Endothelial cell (in vitro differentiated cells): Measurements from ENCODE around the gene DAPK2. TPM values are rescaled to one million over a fixed set of nuclear protein-coding genes. Genes with fewer than 3 reads are reported as not detected.
"Not testable (repeated sequence)": the region's sequence is repeated elsewhere in the genome, so short reads cannot be mapped to it uniquely, and the experiment has no call there.

Experiments
- DNase-seq: peaks from one replicate; pipeline ENCODE4 v3.0.0; 2021; ENCODE audit warnings: low spot score
- H3K27ac Mint-ChIP-seq: one replicate; pipeline ENCODE4 v1.8.0; 2021; ENCODE audit warnings: mixed read lengths, inconsistent platforms; ENCODE audit not compliant: unreplicated experiment
- H3K27me3 Mint-ChIP-seq: one replicate; pipeline ENCODE4 v1.8.0; 2021; ENCODE audit warnings: mild to moderate bottlenecking, moderate library complexity, mixed read lengths, inconsistent platforms; ENCODE audit not compliant: unreplicated experiment
- H3K36me3 Mint-ChIP-seq: one replicate; pipeline ENCODE4 v1.8.0; 2021; ENCODE audit warnings: mild to moderate bottlenecking, low read depth, mixed read lengths, inconsistent platforms; ENCODE audit not compliant: unreplicated experiment
- H3K4me1 Mint-ChIP-seq: one replicate; pipeline ENCODE4 v1.8.0; 2021; ENCODE audit warnings: mild to moderate bottlenecking, mixed read lengths, inconsistent platforms; ENCODE audit not compliant: unreplicated experiment
- H3K4me3 Mint-ChIP-seq: one replicate; pipeline ENCODE4 v1.8.0; 2021; ENCODE audit warnings: mild to moderate bottlenecking, mixed read lengths, inconsistent platforms; ENCODE audit not compliant: unreplicated experiment
- H3K9me3 Mint-ChIP-seq: one replicate; pipeline ENCODE4 v1.8.0; 2021; ENCODE audit warnings: mixed read lengths, inconsistent platforms; ENCODE audit not compliant: unreplicated experiment
- total RNA-seq: library from RNA; stranded (reverse); fragmentation: NEBNext Ultra II Directional; extraction: Animal tissue kit (Norgen Biotek cat#: 25700); gene quantifications from one replicate; pipeline ENCODE4 v1.2.1, GENCODE V29; 2021; ENCODE audit not compliant: unreplicated experiment
- TF ChIP-seq, protein P1 (sequence below): fragments of 200-600 bp; sonication (generic); IDR thresholded peaks from one replicate; pipeline ENCODE4 v1.5.0; 2021; ENCODE audit warnings: antibody characterized with exemption; ENCODE audit not compliant: unreplicated experiment

The DAPK2 gene
- total RNA-seq, 1 donor from 2014 or later: 10.0 TPM

DNA sequence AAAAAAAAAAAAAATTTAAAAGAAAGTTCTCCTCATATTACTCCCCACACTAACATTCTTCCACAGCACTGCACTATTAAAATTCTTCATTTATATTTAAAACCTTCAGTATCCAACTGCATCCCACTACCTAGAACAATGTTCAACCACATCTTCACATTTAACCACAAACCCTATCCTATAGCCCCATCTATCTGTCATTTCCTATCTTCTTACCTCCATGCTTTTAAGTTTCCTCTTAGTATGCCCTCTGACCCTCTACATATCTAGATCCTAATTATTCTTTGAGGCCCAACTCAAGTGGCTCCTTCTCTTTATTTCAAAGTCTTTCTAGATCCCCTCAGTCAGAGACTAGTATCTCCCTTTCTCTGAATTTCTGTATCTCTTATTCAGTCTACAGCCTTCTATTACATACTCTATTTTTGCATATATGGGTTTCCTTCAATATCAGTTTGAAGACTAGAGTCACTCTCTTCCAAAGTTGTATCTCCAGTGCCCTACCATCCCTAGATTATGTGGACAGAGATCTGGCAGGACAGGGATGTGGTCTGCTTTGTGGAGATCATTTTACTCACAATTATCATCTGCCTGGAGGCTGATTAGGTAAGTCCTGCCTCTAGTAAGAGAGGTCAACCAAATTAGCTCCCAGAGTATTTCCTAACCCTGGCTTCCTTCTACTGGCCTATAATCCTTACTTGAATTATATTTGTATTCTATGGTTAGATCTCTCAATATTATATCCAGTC, 46.0 kb upstream of the DAPK2 start:
- Mint-ChIP-seq H3K4me1 (peaks cover 50% of the 10 kb centered on the region), H3K27ac (peak overlapping the region; percentile 99), H3K36me3 (peaks cover 4% of the 10 kb centered on the region), H3K4me3 (peak overlapping the region; percentile 99), H3K27me3 (peaks cover 6% of the 10 kb centered on the region), H3K9me3 (no peaks in the 10 kb centered on the region)
- TF ChIP-seq, protein P1, sequence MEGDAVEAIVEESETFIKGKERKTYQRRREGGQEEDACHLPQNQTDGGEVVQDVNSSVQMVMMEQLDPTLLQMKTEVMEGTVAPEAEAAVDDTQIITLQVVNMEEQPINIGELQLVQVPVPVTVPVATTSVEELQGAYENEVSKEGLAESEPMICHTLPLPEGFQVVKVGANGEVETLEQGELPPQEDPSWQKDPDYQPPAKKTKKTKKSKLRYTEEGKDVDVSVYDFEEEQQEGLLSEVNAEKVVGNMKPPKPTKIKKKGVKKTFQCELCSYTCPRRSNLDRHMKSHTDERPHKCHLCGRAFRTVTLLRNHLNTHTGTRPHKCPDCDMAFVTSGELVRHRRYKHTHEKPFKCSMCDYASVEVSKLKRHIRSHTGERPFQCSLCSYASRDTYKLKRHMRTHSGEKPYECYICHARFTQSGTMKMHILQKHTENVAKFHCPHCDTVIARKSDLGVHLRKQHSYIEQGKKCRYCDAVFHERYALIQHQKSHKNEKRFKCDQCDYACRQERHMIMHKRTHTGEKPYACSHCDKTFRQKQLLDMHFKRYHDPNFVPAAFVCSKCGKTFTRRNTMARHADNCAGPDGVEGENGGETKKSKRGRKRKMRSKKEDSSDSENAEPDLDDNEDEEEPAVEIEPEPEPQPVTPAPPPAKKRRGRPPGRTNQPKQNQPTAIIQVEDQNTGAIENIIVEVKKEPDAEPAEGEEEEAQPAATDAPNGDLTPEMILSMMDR: no peak
- DNase-seq: no peak

DNA sequence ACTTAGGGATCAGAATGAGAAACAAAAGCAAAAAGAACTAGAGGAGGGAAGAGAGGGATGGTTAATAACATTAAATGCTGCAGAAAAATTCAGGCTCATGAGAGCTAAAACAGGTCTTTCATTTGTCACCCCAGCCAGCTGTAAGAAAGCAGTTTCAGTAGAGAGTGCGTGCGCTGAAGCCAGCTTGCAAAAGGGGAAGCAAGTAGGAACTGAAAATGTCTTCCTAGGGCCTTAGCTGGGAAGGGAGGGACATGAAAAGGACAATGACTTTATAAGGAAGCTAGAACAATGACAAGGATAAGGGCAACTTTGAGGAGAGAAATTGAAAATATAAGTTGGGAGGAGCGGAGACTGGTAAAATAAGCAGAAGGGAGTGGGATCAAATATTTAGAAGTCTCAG, 44.2 kb upstream of the DAPK2 start:
- peak overlapping the region; percentile 30 for H3K27ac Mint-ChIP-seq
- H3K4me1 Mint-ChIP-seq: peaks cover 42% of the 10 kb centered on the region
- H3K4me3 Mint-ChIP-seq: no peak overlapping the region
- no peaks in the 10 kb centered on the region for H3K9me3 Mint-ChIP-seq
- H3K27me3 Mint-ChIP-seq: peaks cover 5% of the 10 kb centered on the region
- TF ChIP-seq, protein P1: no peak
- DNase-seq: no peak
- H3K36me3 Mint-ChIP-seq: peaks cover 4% of the 10 kb centered on the region

DNA sequence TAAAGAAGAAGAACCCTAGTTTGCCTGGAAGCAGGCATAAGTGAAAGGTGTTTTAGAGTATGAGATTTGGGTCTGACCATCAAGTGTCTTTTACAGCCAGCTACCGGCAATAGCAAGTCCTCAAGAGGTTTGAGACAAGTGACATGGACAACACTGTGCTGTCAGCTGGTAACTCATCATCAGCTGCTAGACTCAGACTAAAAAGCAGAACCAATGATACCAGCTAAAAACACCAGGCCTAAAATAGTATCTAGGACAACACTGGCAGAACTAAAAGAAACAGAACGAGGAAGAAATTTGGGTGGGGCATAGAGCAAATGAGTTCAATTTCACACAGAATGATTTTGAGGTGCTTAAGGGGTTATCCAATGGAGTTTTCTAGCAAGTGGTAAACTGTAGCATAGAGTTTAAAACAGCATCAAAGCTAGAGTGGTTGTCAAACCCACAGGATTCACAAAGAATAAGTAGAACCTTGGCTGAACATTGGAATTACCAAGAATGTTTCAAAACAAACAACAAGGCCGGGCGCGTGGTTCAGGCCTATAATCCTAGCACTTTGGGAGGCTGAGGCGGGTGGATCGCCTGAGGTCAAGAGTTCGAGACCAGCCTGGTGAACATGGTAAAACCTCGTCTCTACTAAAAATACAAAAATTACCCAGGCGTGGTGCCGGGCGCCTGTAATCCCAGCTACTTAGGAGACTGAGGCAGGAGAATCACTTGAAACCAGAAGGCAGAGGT, 43.4 kb upstream of the DAPK2 start:
- Mint-ChIP-seq H3K4me1 (peaks cover 34% of the 10 kb centered on the region), H3K4me3 (no peak overlapping the region), H3K27me3 (peaks cover 5% of the 10 kb centered on the region), H3K9me3 (no peaks in the 10 kb centered on the region), H3K36me3 (peaks cover 4% of the 10 kb centered on the region), H3K27ac (peak overlapping the region; percentile 2)
- TF ChIP-seq, protein P1: no peak
- no peak for DNase-seq

DNA sequence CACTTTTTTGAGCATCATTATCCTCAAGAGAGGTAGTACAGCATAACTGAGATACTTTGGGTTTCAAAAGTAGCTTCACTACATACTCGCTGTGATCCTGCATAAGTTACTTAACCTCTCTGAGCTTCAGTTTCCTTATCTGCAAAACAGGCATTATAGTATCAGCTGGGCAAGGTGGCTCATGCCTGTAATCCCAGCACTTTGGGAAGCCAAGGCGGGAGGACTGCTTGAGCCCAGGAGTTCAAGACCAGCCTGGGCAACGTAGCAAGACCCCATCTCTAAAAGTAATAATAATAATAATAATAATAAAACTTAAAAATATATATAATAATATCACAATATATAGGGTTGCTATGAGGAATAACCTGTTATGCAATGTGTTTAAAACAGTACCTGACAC, 36.5 kb upstream of the DAPK2 start:
- TF ChIP-seq, protein P1: no peak
- no peaks in the 10 kb centered on the region for H3K4me1 Mint-ChIP-seq
- no peak overlapping the region for H3K27ac Mint-ChIP-seq
- peaks cover under 1% of the 10 kb centered on the region for H3K36me3 Mint-ChIP-seq
- H3K9me3 Mint-ChIP-seq: no peaks in the 10 kb centered on the region
- H3K27me3 Mint-ChIP-seq: no peaks in the 10 kb centered on the region
- no peak for DNase-seq
- no peak overlapping the region for H3K4me3 Mint-ChIP-seq

DNA sequence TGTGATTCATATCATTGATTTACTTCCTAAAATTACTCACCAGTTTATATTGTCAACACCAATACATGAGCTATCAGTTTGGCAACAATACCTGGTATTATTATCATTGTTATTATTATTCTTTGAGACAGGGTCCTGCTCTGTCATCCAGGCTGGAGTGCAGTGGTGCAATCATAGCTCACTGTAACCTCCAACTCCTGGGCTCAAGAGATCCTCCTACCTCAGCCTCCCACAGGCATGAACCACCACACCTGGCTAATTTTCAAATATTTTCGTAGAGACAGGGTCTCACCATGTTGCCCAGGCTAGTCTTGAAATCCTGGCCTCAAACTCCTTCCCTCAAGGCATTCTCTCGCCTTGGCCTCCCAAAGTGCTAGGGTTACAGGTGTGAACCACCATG, 27.2 kb upstream of the DAPK2 start:
- H3K9me3 Mint-ChIP-seq, H3K27ac Mint-ChIP-seq, H3K27me3 Mint-ChIP-seq, DNase-seq, H3K4me1 Mint-ChIP-seq, H3K36me3 Mint-ChIP-seq, H3K4me3 Mint-ChIP-seq: not testable (repeated sequence)
